Endometrial microvascular endothelial cells (primary cell): ENCODE data around the gene SAMD4A. TPM values are rescaled to one million over a fixed set of nuclear protein-coding genes. Genes with fewer than 3 reads are reported as not detected.

Experiments
- in situ Hi-C: cut with HindIII; loops from 2 replicates; pipeline ENCODE4 v1.10.0; 2017; ENCODE audit warnings: low sequenced_read_pairs, low pct_unique_long_range_greater_than_20kb; ENCODE audit errors: inconsistent ontology term
- total RNA-seq: library from RNA; depleted of rRNA; stranded (reverse); fragments of >200 nt; gene quantifications from one replicate; pipeline ENCODE4 v1.2.3, GENCODE V29; 2015; ENCODE audit errors: inconsistent ontology term

SAMD4A gene
- total RNA-seq, 1 donor from 2014 or later, result 36.1 TPM

GRCh38 chr14:54778618-54779345 is 211.9 kb downstream of the SAMD4A start:
- in situ Hi-C loops, result no loop called here

DNA sequence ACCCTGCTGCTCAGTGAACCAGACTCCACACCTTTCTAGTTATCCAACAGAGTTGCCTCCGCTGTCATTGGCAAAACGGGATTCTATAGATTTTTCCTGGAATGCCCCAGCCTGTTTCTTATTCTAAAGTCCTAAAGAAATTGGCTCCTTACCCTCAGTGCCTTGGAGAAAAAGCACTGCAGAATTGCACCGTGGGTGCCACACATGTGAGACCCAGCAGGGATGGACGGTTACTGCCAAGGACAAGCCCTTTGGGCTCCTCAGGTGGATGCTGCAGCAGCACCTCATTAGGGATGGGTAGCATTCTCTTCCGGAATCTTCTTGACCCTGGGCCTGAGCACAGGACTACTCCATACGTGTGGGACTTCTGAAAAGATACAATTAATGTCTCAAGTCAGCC is 214.2 kb downstream of the SAMD4A start:
- in situ Hi-C loops, result no loop called here

- in situ Hi-C loops, result no loop called here
Measured at GRCh38 chr14:54781961-54782750, 215.2 kb downstream of the SAMD4A start.

DNA sequence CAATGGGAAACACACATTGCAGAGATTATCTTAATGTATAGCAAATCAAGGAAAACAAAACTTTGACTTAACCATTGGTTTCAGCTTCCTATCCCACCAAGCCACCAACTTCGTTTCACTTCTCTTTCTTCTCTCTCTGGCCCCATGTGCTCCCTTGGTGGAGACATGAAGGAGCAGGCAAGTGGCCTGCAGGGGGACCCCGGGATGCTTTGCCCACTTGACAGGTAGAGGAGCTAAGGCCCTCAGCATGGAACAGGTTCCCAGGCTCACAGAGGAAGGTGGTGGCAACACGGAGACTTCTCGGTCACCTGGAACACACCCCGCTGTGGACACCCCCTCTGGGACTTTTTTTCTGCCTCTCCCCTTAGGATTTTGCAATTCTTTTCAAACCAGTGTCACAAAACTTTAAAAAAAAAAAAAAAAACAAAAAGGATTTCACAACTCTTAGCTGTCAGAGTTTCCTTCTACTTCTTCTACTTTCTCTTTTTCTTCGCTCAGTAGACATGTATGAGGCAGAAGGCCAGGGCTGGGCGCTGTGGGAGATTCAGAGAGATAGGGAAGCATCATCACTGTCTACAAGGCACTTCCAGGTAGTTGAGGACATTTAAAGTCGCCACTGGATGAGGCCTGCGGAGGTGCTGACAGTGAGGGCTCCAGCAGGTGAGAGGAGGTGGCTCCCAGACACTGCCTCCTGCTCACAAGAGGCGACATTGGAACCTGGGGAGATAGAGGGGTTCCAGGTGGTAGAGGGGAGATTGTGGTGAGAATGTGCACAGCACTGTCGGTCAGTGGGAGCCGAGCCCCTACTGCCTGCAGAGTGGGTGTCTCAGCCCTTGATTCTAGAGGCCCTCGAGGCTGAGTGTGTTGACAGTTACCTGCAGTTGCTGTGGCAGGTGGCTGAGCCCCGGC is 216.1 kb downstream of the SAMD4A start:
- in situ Hi-C loops, result no loop called here

DNA sequence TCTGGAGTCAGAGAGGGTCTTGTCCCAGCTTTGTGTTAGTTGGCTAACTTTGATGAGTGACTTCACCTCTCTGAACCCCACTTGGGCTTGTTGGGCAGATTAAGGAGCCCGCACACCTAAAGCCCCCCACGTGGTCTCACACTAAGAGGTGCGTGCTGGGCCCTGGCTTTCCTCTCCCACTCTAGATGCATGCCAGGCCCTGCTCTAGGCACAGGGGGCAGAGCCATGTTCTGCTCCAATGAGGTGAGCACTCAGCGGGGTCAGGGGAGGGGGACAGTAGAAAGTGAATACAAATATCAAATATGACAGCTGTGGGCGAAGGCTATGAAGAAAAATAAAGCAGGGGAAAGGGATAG is 216.7 kb downstream of the SAMD4A start:
- in situ Hi-C loops, result no loop called here

DNA sequence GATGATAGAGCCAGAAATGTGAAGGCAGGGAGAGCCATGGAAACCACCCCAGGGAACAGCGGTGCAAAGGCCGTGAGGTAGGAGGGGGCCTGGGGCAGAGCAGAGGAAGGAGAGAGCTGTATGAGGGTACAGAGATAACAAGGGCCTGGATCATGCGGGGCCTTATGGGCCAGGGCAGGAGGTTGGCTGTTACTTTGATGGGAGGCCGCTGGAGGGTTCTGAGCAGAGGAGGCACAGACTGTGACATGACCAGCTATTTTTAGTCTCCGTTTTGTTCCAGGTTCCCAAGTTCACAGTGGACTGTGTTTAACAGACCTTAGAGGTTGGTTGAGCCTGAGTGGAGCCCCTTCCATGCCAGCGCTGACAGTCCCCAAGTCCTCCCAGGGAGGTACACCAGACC is 217.1 kb downstream of the SAMD4A start:
- in situ Hi-C loops, result no loop called here

- in situ Hi-C loops, result no loop called here
Measured at GRCh38 chr14:54784657-54785056, 217.7 kb downstream of the SAMD4A start.

- in situ Hi-C loops, result no loop called here
Measured at GRCh38 chr14:54785136-54785777, 218.3 kb downstream of the SAMD4A start.

GRCh38 chr14:54785778-54786770 is 219.1 kb downstream of the SAMD4A start:
- in situ Hi-C loops, result no loop called here

DNA sequence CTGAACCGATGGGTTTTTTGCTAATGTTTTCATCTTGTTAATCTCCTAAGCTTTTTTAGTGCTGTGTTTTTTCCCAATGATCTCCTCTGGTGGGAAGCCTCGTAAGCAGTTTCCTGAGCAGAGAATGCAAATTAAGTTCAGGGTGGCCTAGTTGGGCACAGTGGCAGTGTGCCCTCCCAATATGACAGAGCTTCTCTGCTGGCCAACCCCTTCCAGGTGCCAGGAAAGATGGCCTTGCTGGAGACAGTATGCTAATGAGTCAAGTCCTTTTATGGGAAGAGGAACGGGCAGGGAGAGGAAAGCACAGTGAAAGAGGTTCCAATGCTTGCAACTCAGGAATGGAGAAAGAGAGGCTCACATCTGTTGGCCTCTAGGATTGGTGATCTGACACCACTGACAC is 219.9 kb downstream of the SAMD4A start:
- in situ Hi-C loops, result no loop called here

DNA sequence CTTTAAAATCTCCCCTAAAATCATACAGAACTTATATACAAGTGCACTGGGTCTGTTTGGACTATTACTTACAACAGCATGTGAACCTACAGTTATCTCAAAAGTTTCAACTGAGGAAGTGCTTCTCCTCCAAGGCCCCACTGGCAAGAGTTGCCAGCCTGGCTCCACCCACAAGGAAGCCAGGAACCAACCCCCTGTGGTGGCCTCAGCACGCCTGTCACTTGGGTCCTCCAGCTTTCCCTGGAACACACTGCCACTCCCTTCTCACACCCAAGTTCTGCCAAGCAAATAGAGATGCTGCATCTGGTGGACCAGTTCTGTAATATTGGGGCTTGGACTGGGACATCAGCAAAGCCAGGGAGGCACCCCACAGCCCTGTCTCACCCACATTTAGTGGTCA is 220.3 kb downstream of the SAMD4A start:
- in situ Hi-C loops, result no loop called here

GRCh38 chr14:54788701-54789100 is 221.8 kb downstream of the SAMD4A start:
- in situ Hi-C loops, result no loop called here

GRCh38 chr14:54789166-54789565 is 222.2 kb downstream of the SAMD4A start:
- in situ Hi-C loops, result no loop called here

DNA sequence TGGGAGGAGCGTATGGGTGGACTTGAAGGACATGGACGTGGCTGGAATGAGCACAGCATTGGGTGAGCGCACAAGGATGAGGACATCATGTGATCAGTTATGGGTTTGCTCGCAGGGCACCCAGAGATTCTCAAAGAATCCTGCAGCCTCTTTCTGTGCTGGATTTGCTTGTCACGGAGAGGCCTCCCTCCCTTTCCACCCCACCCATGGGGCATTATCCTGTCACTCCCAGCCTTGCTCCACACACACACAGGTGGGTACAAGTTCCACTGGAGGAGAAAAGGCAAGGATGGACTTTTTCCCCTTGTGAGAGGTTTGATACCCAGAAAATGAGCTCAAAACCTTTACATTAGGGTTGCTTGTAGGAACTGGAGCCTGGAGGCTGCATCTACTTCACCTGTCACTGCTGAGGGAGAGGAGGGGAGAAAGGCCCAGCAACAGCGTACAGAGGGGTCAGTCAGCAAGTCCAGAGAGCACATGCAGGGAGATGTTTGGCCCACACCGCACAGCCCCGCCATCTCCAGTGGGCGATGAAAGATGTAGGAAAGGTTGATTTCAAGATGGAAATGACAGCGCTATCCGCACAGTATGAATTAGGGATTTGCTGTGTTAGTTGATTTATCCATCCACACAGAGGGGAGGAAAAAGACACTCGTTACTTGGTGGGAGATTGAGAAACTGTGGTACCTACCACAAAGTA is 223.0 kb downstream of the SAMD4A start:
- in situ Hi-C loops, result no loop called here

GRCh38 chr14:54791001-54791400 is 224.1 kb downstream of the SAMD4A start:
- in situ Hi-C loops, result no loop called here

DNA sequence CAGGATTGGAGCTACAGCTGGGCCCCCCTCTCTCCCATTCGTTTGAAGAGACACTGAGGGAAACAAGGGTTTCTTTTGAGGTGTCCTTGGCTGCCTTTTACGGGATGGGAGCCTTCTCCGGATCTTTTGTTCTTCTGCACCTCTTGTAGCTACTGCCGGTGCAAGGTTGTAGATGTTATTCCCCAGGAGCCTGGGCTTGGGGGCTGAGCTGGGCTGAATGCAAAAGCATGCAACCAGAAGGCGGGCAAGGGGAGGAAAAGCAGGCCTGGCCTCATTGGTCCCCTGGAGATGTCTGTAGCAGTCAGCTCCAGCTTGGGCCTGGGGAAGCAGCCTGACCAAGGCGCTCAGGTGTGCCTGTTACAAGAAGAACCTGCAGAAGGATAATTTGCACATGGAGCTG is 225.4 kb downstream of the SAMD4A start:
- in situ Hi-C loops, result no loop called here

- in situ Hi-C loops, result no loop called here
Measured at GRCh38 chr14:54794159-54794558, 227.2 kb downstream of the SAMD4A start.
